ENCODE results near the gene CAPN10. TPM values are rescaled to one million over a fixed set of nuclear protein-coding genes. Genes with fewer than 3 reads are reported as not detected.

CAPN10 gene
- total RNA-seq, 1 experiment from 2014 or later: 47.4 TPM

GRCh38 chr2:240643811-240644150 lies 57.2 kb downstream of the CAPN10 start:
- H3K56ac ChIP-seq (ENCODE audit: insufficient read length, low read depth, low read length): no peak overlapping the region
- Mint-ChIP-seq H3K27me3 (ENCODE audit: low read depth) (peaks cover 37% of the 10 kb centered on the region), H3K27ac (no peak overlapping the region), H3K9me3 (no peaks in the 10 kb centered on the region; a peak in 3 of 5 replicates), H3K36me3 (ENCODE audit: insufficient read depth in 1 of 3, low read depth in 3 of 3) (no peaks in the 10 kb centered on the region; a peak in 1 of 7 replicates), H3K4me3 (no peak overlapping the region), H3K4me1 (peaks cover 5 to 8% of the 10 kb centered on the region in 2 experiments)
- H2AFZ ChIP-seq (ENCODE audit: low read length): no peak overlapping the region
- no peak overlapping the region for H3K4ac ChIP-seq (ENCODE audit: low read depth, low read length)
- H2BK20ac ChIP-seq (ENCODE audit: low read depth, low read length, poor library complexity, severe bottlenecking): no peak overlapping the region
- H3K4me2 ChIP-seq (ENCODE audit: insufficient read depth, insufficient read length, low read length): no peak overlapping the region
- H4K91ac ChIP-seq (ENCODE audit: insufficient read length, low read depth, low read length): no peak overlapping the region
- no peak overlapping the region for H4K5ac ChIP-seq (ENCODE audit: insufficient read length, low read depth, low read length)
- no peaks in the 10 kb centered on the region for H3K9me3 ChIP-seq (ENCODE audit: control insufficient read depth, low read depth, low read length)
- no peak overlapping the region for H2BK5ac ChIP-seq (ENCODE audit: insufficient read length, low read length)
- H3K18ac ChIP-seq (ENCODE audit: insufficient read length, low read depth, low read length): no peak overlapping the region
- no peak overlapping the region for H2BK15ac ChIP-seq (ENCODE audit: low read depth, low read length)
- no peaks in the 10 kb centered on the region for H3K79me1 ChIP-seq (ENCODE audit: insufficient read depth, low read depth, low read length, poor library complexity, severe bottlenecking)
- H3K14ac ChIP-seq (ENCODE audit: insufficient read depth, low read length): no peak overlapping the region
- no peak for DNase-seq
- no peak overlapping the region for H4K8ac ChIP-seq (replicated peaks; ENCODE audit: insufficient read length, low read depth, low read length)
- no peak overlapping the region for H2AK5ac ChIP-seq (ENCODE audit: insufficient read length, low read length)
- no CpG with 5 or more reads among the region's 15 CpGs for WGBS (ENCODE audit: extremely low coverage, insufficient read length, low lambda C conversion rate)
- H3K27me3 ChIP-seq (ENCODE audit: insufficient read depth, low read length): no peaks in the 10 kb centered on the region
- no peak overlapping the region for H3T11ph ChIP-seq (ENCODE audit: low read length)
- H3K23ac ChIP-seq (ENCODE audit: insufficient read length, low read depth, low read length): no peak overlapping the region
- H4K20me1 ChIP-seq (ENCODE audit: control insufficient read depth, insufficient read depth, insufficient read length): no peaks in the 10 kb centered on the region
- no peak overlapping the region for H2BK120ac ChIP-seq (ENCODE audit: low read depth, low read length, poor library complexity, severe bottlenecking)
- H3K79me2 ChIP-seq (ENCODE audit: insufficient read depth, low read length): no peaks in the 10 kb centered on the region
- no peak overlapping the region for H3K27ac ChIP-seq (ENCODE audit: insufficient read length, low read depth, low read length)
- H2BK12ac ChIP-seq (ENCODE audit: insufficient read length, low read depth, low read length): no peak overlapping the region
- no peaks in the 10 kb centered on the region for H3K4me1 ChIP-seq (ENCODE audit: insufficient read depth, low read length)
- TF ChIP-seq CTCF (conservative IDR thresholded peaks at IDR 0.05): no peak
- H3K23me2 ChIP-seq (ENCODE audit: insufficient read length, low read depth, low read length, poor library complexity, severe bottlenecking): no peaks in the 10 kb centered on the region
- H3K9ac ChIP-seq (ENCODE audit: extremely low read depth, insufficient read length, low read length): no peak overlapping the region
